Measurements from ENCODE around the gene ZNF521. TPM values are rescaled to one million over a fixed set of nuclear protein-coding genes. Genes with fewer than 3 reads are reported as not detected.

Gene ZNF521
- total and polyA plus RNA-seq, 2 donors: 13.1 to 58.3 TPM

DNA sequence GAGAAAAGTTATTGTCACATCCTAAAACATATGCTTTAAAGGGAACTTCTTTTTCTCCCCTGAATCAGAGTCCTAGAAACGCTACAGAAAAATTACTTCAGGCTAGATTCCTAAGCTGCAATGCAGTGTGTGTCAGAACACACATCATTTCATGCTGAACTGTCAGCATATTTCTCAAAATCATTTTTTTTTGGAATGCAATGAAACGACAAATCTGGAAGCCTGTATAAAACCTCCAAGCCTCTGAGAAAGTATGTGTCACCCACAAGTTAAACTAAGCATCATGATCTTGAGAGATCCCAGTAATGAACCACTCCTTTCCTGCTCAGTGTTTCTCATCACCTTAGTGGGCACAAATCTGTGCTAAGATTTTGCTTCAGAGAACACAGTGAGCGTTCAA, 276.2 kb downstream of the ZNF521 start:
- 82% methylated on average over 3 of the region's 3 CpGs for WGBS
- no peak overlapping the region for H3K4me3 ChIP-seq (ENCODE audit: low read depth, low read length)
- H3K36me3 ChIP-seq (ENCODE audit: insufficient read depth): no peaks in the 10 kb centered on the region
- H3K4me1 ChIP-seq (ENCODE audit: insufficient read depth): no peaks in the 10 kb centered on the region
- H3K27ac ChIP-seq (ENCODE audit: low read depth): no peak overlapping the region
- DNase-seq (ENCODE audit: extremely low spot score): no peak

GRCh38 chr18:25075331-25075730, 276.6 kb downstream of the ZNF521 start:
- DNase-seq (ENCODE audit: extremely low spot score): no peak
- H3K36me3 ChIP-seq (ENCODE audit: insufficient read depth): no peaks in the 10 kb centered on the region
- WGBS: 88% methylated on average over 5 of the region's 5 CpGs
- H3K27ac ChIP-seq (ENCODE audit: low read depth): no peak overlapping the region
- H3K4me3 ChIP-seq (ENCODE audit: low read depth, low read length): no peak overlapping the region
- H3K4me1 ChIP-seq (ENCODE audit: insufficient read depth): no peaks in the 10 kb centered on the region

GRCh38 chr18:25074925-25075324, 277.0 kb downstream of the ZNF521 start:
- Histone ChIP-seq H3K27ac (ENCODE audit: low read depth) (no peak overlapping the region), H3K36me3 (ENCODE audit: insufficient read depth) (no peaks in the 10 kb centered on the region), H3K4me1 (ENCODE audit: insufficient read depth) (no peaks in the 10 kb centered on the region), H3K4me3 (ENCODE audit: low read depth, low read length) (no peak overlapping the region)
- 96% methylated on average over 4 of the region's 4 CpGs for WGBS
- no peak for DNase-seq (ENCODE audit: extremely low spot score)

DNA sequence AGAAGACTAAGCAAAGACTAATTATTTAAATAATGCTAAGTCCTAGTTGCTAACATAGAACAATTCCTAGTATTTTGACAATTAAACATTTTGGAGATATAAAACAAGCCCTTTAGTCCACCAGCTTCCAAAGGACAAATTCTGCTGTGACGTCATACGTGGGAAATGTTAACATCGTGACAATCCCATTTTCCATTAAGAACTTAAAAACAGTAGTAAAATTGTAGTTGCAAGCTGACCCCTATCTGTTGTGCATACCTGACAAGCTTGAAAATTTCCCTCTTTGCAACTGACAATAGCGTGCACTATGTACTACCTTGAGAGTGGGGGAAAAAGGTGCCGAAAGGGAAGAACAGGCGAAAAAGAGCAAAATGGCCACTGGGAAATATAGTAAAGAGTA, 279.8 kb downstream of the ZNF521 start:
- no peaks in the 10 kb centered on the region for H3K4me1 ChIP-seq (ENCODE audit: insufficient read depth)
- 94% methylated on average over 6 of the region's 6 CpGs for WGBS

GRCh38 chr18:25067275-25068025, 284.5 kb downstream of the ZNF521 start:
- 48% methylated on average over 5 of the region's 5 CpGs for WGBS
- Histone ChIP-seq H3K36me3 (ENCODE audit: insufficient read depth) (no peaks in the 10 kb centered on the region), H3K4me1 (ENCODE audit: insufficient read depth) (no peaks in the 10 kb centered on the region), H3K4me3 (ENCODE audit: low read depth, low read length) (no peak overlapping the region), H3K27ac (ENCODE audit: low read depth) (no peak overlapping the region)
- DNase-seq (ENCODE audit: extremely low spot score): no peak

More for the DNA sequence above, 279.8 kb downstream of the ZNF521 start:
- DNase-seq (ENCODE audit: extremely low spot score): no peak
- H3K36me3 ChIP-seq (ENCODE audit: insufficient read depth): no peaks in the 10 kb centered on the region
- H3K27ac ChIP-seq (ENCODE audit: low read depth): no peak overlapping the region
- H3K4me3 ChIP-seq (ENCODE audit: low read depth, low read length): no peak overlapping the region

- Histone ChIP-seq H3K36me3 (ENCODE audit: insufficient read depth) (no peaks in the 10 kb centered on the region), H3K27ac (ENCODE audit: low read depth) (no peak overlapping the region), H3K4me3 (ENCODE audit: low read depth, low read length) (no peak overlapping the region), H3K4me1 (ENCODE audit: insufficient read depth) (no peaks in the 10 kb centered on the region)
- no peak for DNase-seq (ENCODE audit: extremely low spot score)
- WGBS: 80% methylated on average over 3 of the region's 3 CpGs
These were observed 285.4 kb downstream of the ZNF521 start for GRCh38 chr18:25066516-25066915.

- no peak overlapping the region for H3K4me3 ChIP-seq (ENCODE audit: low read depth, low read length)
- no peak for DNase-seq (ENCODE audit: extremely low spot score)
- H3K36me3 ChIP-seq (ENCODE audit: insufficient read depth): no peaks in the 10 kb centered on the region
- H3K27ac ChIP-seq (ENCODE audit: low read depth): no peak overlapping the region
- no peaks in the 10 kb centered on the region for H3K4me1 ChIP-seq (ENCODE audit: insufficient read depth)
- 96% methylated on average over 1 of the region's 1 CpG for WGBS
These were observed 289.2 kb downstream of the ZNF521 start for GRCh38 chr18:25062720-25063119.

GRCh38 chr18:25061395-25061794, 290.6 kb downstream of the ZNF521 start:
- Histone ChIP-seq H3K36me3 (ENCODE audit: insufficient read depth) (no peaks in the 10 kb centered on the region), H3K4me1 (ENCODE audit: insufficient read depth) (no peaks in the 10 kb centered on the region), H3K4me3 (ENCODE audit: low read depth, low read length) (no peak overlapping the region), H3K27ac (ENCODE audit: low read depth) (no peak overlapping the region)
- 87% methylated on average over 2 of the region's 2 CpGs for whole genome bisulfite sequencing
- DNase-seq (ENCODE audit: extremely low spot score): no peak

- DNase-seq (ENCODE audit: extremely low spot score): no peak
- WGBS: 91% methylated on average over 5 of the region's 5 CpGs
These were observed 293.4 kb downstream of the ZNF521 start for GRCh38 chr18:25058521-25058920.

DNA sequence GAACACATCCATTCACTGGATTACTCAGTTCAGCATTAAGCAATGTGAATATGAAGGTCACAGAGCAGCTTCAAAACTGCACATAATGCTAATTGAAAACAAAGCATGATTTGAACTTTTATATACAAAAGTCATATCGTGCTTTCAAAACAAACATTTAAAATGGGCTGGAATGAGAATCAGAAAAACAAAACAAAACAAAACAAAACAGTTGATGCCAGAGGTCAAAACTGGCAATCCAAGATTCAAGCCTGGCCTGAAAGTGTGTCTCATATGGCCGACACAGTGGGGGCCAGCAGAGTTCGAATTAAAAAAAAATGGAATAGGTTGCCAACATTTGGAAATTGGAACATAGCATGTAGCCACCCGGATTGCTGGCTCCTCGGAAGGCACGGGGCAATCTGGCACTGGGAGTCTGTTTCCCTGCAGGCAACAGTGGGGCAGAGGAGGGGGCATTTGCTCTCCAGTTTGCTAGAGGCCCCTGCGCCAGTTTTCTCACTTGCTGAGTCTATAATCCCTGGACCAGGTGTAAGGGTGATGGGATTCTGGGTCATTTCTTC, 294.4 kb downstream of the ZNF521 start:
- Histone ChIP-seq H3K4me3 (ENCODE audit: low read depth, low read length) (no peak overlapping the region), H3K36me3 (ENCODE audit: insufficient read depth) (no peaks in the 10 kb centered on the region), H3K27ac (ENCODE audit: low read depth) (no peak overlapping the region), H3K4me1 (ENCODE audit: insufficient read depth) (no peaks in the 10 kb centered on the region)
- 77% methylated on average over 7 of the region's 7 CpGs for WGBS
- DNase-seq (ENCODE audit: extremely low spot score): no peak

More at GRCh38 chr18:25058521-25058920, 293.4 kb downstream of the ZNF521 start:
- Histone ChIP-seq H3K36me3 (ENCODE audit: insufficient read depth) (no peaks in the 10 kb centered on the region), H3K4me3 (ENCODE audit: low read depth, low read length) (no peak overlapping the region), H3K4me1 (ENCODE audit: insufficient read depth) (no peaks in the 10 kb centered on the region), H3K27ac (ENCODE audit: low read depth) (no peak overlapping the region)

GRCh38 chr18:25056429-25056828, 295.5 kb downstream of the ZNF521 start:
- DNase-seq (ENCODE audit: extremely low spot score): no peak
- Histone ChIP-seq H3K27ac (ENCODE audit: low read depth) (no peak overlapping the region), H3K4me3 (ENCODE audit: low read depth, low read length) (no peak overlapping the region), H3K36me3 (ENCODE audit: insufficient read depth) (no peaks in the 10 kb centered on the region), H3K4me1 (ENCODE audit: insufficient read depth) (no peaks in the 10 kb centered on the region)
- 82% methylated on average over 8 of the region's 8 CpGs for WGBS

- no peak for DNase-seq (ENCODE audit: extremely low spot score)
- H3K27ac ChIP-seq (ENCODE audit: low read depth): no peak overlapping the region
- H3K4me1 ChIP-seq (ENCODE audit: insufficient read depth): no peaks in the 10 kb centered on the region
- H3K36me3 ChIP-seq (ENCODE audit: insufficient read depth): no peaks in the 10 kb centered on the region
- 89% methylated on average over 4 of the region's 4 CpGs for WGBS
- no peak overlapping the region for H3K4me3 ChIP-seq (ENCODE audit: low read depth, low read length)
These were observed 296.9 kb downstream of the ZNF521 start for GRCh38 chr18:25055076-25055475.

DNA sequence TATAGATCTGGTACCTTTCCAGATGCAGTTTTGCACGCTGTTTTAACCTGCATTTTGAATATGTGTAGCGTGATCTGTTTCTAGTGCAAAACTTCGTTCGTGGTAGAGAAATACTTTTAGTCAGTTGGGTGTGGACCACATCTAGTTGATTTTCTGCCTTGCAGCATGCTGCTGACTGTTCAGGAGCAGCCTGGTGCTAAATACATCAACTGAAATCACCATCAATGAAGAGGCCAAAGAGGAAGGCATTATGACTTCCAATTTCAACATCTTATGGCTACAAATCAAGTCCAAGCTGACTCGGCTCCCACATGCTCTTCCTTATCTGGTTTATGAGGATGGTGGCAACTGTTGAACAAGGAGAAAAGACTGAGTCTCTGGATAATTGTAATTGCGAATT, 298.5 kb downstream of the ZNF521 start:
- H3K4me3 ChIP-seq (ENCODE audit: low read depth, low read length): no peak overlapping the region
- H3K27ac ChIP-seq (ENCODE audit: low read depth): no peak overlapping the region
- no peaks in the 10 kb centered on the region for H3K36me3 ChIP-seq (ENCODE audit: insufficient read depth)
- no peak for DNase-seq (ENCODE audit: extremely low spot score)
- H3K4me1 ChIP-seq (ENCODE audit: insufficient read depth): no peaks in the 10 kb centered on the region
- 82% methylated on average over 6 of the region's 6 CpGs for WGBS

DNA sequence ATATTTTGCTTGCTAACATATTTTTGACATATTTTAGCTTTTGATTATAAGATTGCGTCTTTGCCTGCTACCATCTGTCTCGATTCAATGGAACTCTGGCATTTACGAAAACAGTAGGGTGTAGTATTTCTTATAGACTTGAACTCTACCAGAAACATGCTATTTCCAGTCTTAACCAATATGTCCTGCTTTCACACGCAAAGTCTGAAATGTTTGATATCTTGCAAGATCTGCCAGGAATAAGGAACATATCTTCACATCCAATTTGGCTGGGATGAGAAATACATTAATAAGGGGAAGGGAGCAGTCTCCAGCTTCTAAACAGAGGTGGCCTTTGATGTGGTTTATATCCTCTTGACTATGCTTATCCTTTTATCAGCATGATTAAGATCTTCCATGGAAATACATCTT, 299.4 kb downstream of the ZNF521 start:
- H3K4me1 ChIP-seq (ENCODE audit: insufficient read depth): no peaks in the 10 kb centered on the region
- no peak overlapping the region for H3K4me3 ChIP-seq (ENCODE audit: low read depth, low read length)
- H3K36me3 ChIP-seq (ENCODE audit: insufficient read depth): no peaks in the 10 kb centered on the region
- no peak for DNase-seq (ENCODE audit: extremely low spot score)
- 52% methylated on average over 4 of the region's 4 CpGs for WGBS
- H3K27ac ChIP-seq (ENCODE audit: low read depth): no peak overlapping the region
